Activated CD4-positive, alpha-beta memory T cell treated with anti-CD3 and anti-CD28 coated beads, Interleukin-2, amount 10 ng/mL, durations not matched to agents 7 days and 5 days (primary cell): ENCODE results near the gene SMO. TPM values are rescaled to one million over a fixed set of nuclear protein-coding genes. Genes with fewer than 3 reads are reported as not detected.
"Not testable (repeated sequence)": the region's sequence is repeated elsewhere in the genome, so short reads cannot be mapped to it uniquely, and the experiment has no call there.

ENCODE experiments used
- CTCF ChIA-PET: fragments of 350-600 bp; sonication (Branson Sonifier 250); formaldehyde crosslinking; loops from one replicate; lab custom pipeline; 2021; ENCODE audit warnings: antibody characterized with exemption, inconsistent platforms; lab: Charles Lee
- POLR2A ChIA-PET: fragments of 350-600 bp; sonication (Branson Sonifier 250); formaldehyde crosslinking; loops from one replicate; lab custom pipeline; 2021; ENCODE audit warnings: antibody characterized with exemption; lab: Charles Lee
- DNase-seq: peaks from one replicate; pipeline ENCODE4 v3.0.0-alpha.2; 2020
- H3K27ac Mint-ChIP-seq: one replicate; pipeline ENCODE4 v1.8.0; 2021; ENCODE audit warnings: mild to moderate bottlenecking, mixed read lengths
- H3K27me3 Mint-ChIP-seq: one replicate; pipeline ENCODE4 v1.8.0; 2021; ENCODE audit warnings: mixed read lengths
- H3K36me3 Mint-ChIP-seq: one replicate; pipeline ENCODE4 v1.8.0; 2021; ENCODE audit warnings: low read depth, mixed read lengths
- H3K4me1 Mint-ChIP-seq: one replicate; pipeline ENCODE4 v1.8.0; 2021; ENCODE audit warnings: mixed read lengths
- H3K4me3 Mint-ChIP-seq: one replicate; pipeline ENCODE4 v1.8.0; 2021; ENCODE audit warnings: mild to moderate bottlenecking, mixed read lengths
- H3K9me3 Mint-ChIP-seq: one replicate; pipeline ENCODE4 v1.8.0; 2021; ENCODE audit warnings: mixed read lengths
- total RNA-seq, 2 experiments: library from RNA; stranded (reverse); gene quantifications; one replicate each; pipeline ENCODE4 v1.2.3, GENCODE V29; 2021

Gene SMO
- total RNA-seq, 2 experiments from 2014 or later = not detected

- DNase-seq = no peak
- Mint-ChIP-seq H3K4me3 (no peak overlapping the region), H3K27me3 (peaks cover 15% of the 10 kb centered on the region), H3K9me3 (no peaks in the 10 kb centered on the region), H3K36me3 (no peaks in the 10 kb centered on the region), H3K27ac (no peak overlapping the region), H3K4me1 (no peaks in the 10 kb centered on the region)
- CTCF ChIA-PET = no interaction called here
- POLR2A ChIA-PET = no interaction called here
These were observed 16.8 kb downstream of the SMO start for GRCh38 chr7:129205126-129205818.

GRCh38 chr7:129205987-129206785 is 17.8 kb downstream of the SMO start:
- DNase-seq = no peak
- H3K27ac Mint-ChIP-seq = no peak overlapping the region
- ChIA-PET CTCF (no interaction called here), POLR2A (no interaction called here)
- no peaks in the 10 kb centered on the region for H3K9me3 Mint-ChIP-seq
- peaks cover 17% of the 10 kb centered on the region for H3K27me3 Mint-ChIP-seq
- no peaks in the 10 kb centered on the region for H3K4me1 Mint-ChIP-seq
- H3K4me3 Mint-ChIP-seq = no peak overlapping the region
- no peaks in the 10 kb centered on the region for H3K36me3 Mint-ChIP-seq

GRCh38 chr7:129208667-129209066 is 20.2 kb downstream of the SMO start:
- H3K27me3 Mint-ChIP-seq = peaks cover 10% of the 10 kb centered on the region
- H3K27ac Mint-ChIP-seq = no peak overlapping the region
- no peak for DNase-seq
- H3K4me1 Mint-ChIP-seq = no peaks in the 10 kb centered on the region
- no peaks in the 10 kb centered on the region for H3K36me3 Mint-ChIP-seq
- CTCF ChIA-PET = interaction anchor here (6.4 kb wide), 1 partner anchor 44 kb away, joined by 46 read pairs; no protein-coding TSS in a partner anchor
- POLR2A ChIA-PET = no interaction called here
- H3K4me3 Mint-ChIP-seq = no peak overlapping the region
- no peaks in the 10 kb centered on the region for H3K9me3 Mint-ChIP-seq

GRCh38 chr7:129209067-129209926 is 20.9 kb downstream of the SMO start:
- ChIA-PET CTCF (interaction anchor here (1.2 to 6.4 kb wide), 3 partner anchors 9 to 88 kb away, joined by 3 to 46 read pairs (median 6); no protein-coding TSS in a partner anchor), POLR2A (no interaction called here)
- Mint-ChIP-seq H3K4me1 (no peaks in the 10 kb centered on the region), H3K27me3 (peaks cover 10% of the 10 kb centered on the region), H3K9me3 (no peaks in the 10 kb centered on the region), H3K4me3 (no peak overlapping the region), H3K27ac (no peak overlapping the region), H3K36me3 (no peaks in the 10 kb centered on the region)
- DNase-seq = no peak

GRCh38 chr7:129210256-129210988 is 22.0 kb downstream of the SMO start:
- Mint-ChIP-seq H3K9me3 (no peaks in the 10 kb centered on the region), H3K27me3 (peaks cover 10% of the 10 kb centered on the region), H3K27ac (no peak overlapping the region), H3K36me3 (no peaks in the 10 kb centered on the region), H3K4me3 (no peak overlapping the region), H3K4me1 (no peaks in the 10 kb centered on the region)
- ChIA-PET CTCF (interaction anchor here (0.8 to 6.4 kb wide), 9 partner anchors 8 to 224 kb away, joined by 3 to 46 read pairs (median 3); partner anchors contain the start of gene STRIP2), POLR2A (no interaction called here)
- DNase-seq = peak; percentile 65

GRCh38 chr7:129210989-129211312 is 22.5 kb downstream of the SMO start:
- no peak for DNase-seq
- no peak overlapping the region for H3K27ac Mint-ChIP-seq
- H3K4me1 Mint-ChIP-seq = no peaks in the 10 kb centered on the region
- CTCF ChIA-PET = interaction anchor here (0.9 to 6.4 kb wide), 6 partner anchors 13 to 223 kb away, joined by 3 to 46 read pairs (median 3); partner anchors contain the start of gene STRIP2
- no peak overlapping the region for H3K4me3 Mint-ChIP-seq
- H3K27me3 Mint-ChIP-seq = peaks cover 10% of the 10 kb centered on the region
- H3K36me3 Mint-ChIP-seq = no peaks in the 10 kb centered on the region
- POLR2A ChIA-PET = no interaction called here
- H3K9me3 Mint-ChIP-seq = no peaks in the 10 kb centered on the region

GRCh38 chr7:129212126-129212525 is 23.7 kb downstream of the SMO start:
- no peak for DNase-seq
- Mint-ChIP-seq H3K27ac (no peak overlapping the region), H3K27me3 (peaks cover 11% of the 10 kb centered on the region), H3K9me3 (no peaks in the 10 kb centered on the region), H3K4me1 (no peaks in the 10 kb centered on the region), H3K4me3 (no peak overlapping the region), H3K36me3 (no peaks in the 10 kb centered on the region)
- ChIA-PET POLR2A (no interaction called here), CTCF (interaction anchor here (0.7 to 6.4 kb wide), 3 partner anchors 12 to 61 kb away, joined by 3 to 46 read pairs (median 3); no protein-coding TSS in a partner anchor)

GRCh38 chr7:129212596-129212995 is 24.2 kb downstream of the SMO start:
- Mint-ChIP-seq H3K4me3 (no peak overlapping the region), H3K36me3 (no peaks in the 10 kb centered on the region), H3K27me3 (peaks cover 13% of the 10 kb centered on the region), H3K27ac (no peak overlapping the region), H3K4me1 (no peaks in the 10 kb centered on the region), H3K9me3 (no peaks in the 10 kb centered on the region)
- no peak for DNase-seq
- POLR2A ChIA-PET = no interaction called here
- CTCF ChIA-PET = interaction anchor here (0.7 to 6.4 kb wide), 2 partner anchors 48 to 126 kb away, joined by 5 to 46 read pairs; no protein-coding TSS in a partner anchor

- no peak for DNase-seq
- POLR2A ChIA-PET = no interaction called here
- Mint-ChIP-seq H3K36me3 (no peaks in the 10 kb centered on the region), H3K4me3 (no peak overlapping the region), H3K9me3 (no peaks in the 10 kb centered on the region), H3K4me1 (peaks cover 2% of the 10 kb centered on the region), H3K27ac (no peak overlapping the region), H3K27me3 (peaks cover 14% of the 10 kb centered on the region)
- CTCF ChIA-PET = interaction anchor here (0.8 to 1.6 kb wide), 3 partner anchors 50 to 192 kb away, joined by 3 to 11 read pairs (median 6); no protein-coding TSS in a partner anchor
These were observed 25.4 kb downstream of the SMO start for GRCh38 chr7:129213828-129214227.

GRCh38 chr7:129215691-129216090 is 27.3 kb downstream of the SMO start:
- H3K4me1 Mint-ChIP-seq, POLR2A ChIA-PET: not testable (repeated sequence)

GRCh38 chr7:129216101-129216715 is 27.8 kb downstream of the SMO start:
- H3K27ac Mint-ChIP-seq, H3K4me1 Mint-ChIP-seq, POLR2A ChIA-PET, H3K27me3 Mint-ChIP-seq, DNase-seq, H3K36me3 Mint-ChIP-seq, H3K4me3 Mint-ChIP-seq, H3K9me3 Mint-ChIP-seq: not testable (repeated sequence)
- CTCF ChIA-PET = interaction anchor here (1.3 kb wide), 2 partner anchors 55 to 82 kb away, joined by 3 to 5 read pairs; no protein-coding TSS in a partner anchor

More at GRCh38 chr7:129215691-129216090, 27.3 kb downstream of the SMO start:
- not testable (repeated sequence) for H3K9me3 Mint-ChIP-seq, H3K27me3 Mint-ChIP-seq, H3K36me3 Mint-ChIP-seq, H3K27ac Mint-ChIP-seq, H3K4me3 Mint-ChIP-seq, DNase-seq
- CTCF ChIA-PET = interaction anchor here (1.3 kb wide), 2 partner anchors 55 to 82 kb away, joined by 3 to 5 read pairs; no protein-coding TSS in a partner anchor
